BJ (cell line): ENCODE measurements around the gene PIAS4. TPM values are rescaled to one million over a fixed set of nuclear protein-coding genes. Genes with fewer than 3 reads are reported as not detected.

Experiments used
- CTCF ChIA-PET: fragments of 350-600 bp; formaldehyde crosslinking; extraction: SDS; loops from one replicate; lab custom pipeline; 2021; ENCODE audit warnings: antibody characterized with exemption, inconsistent platforms; lab: Yijun Ruan, JAX
- POLR2A ChIA-PET: fragments of 300-600 bp; sonication (Branson Sonifier 250); formaldehyde crosslinking; extraction: SDS; loops from one replicate; lab custom pipeline; 2021; ENCODE audit warnings: antibody characterized with exemption; lab: Charles Lee
- DNase-seq: peaks from one replicate; pipeline ENCODE4 v3.0.0-alpha.2; 2011; ENCODE audit warnings: low read depth
- H3K27me3 ChIP-seq: 2 replicates; pipeline ENCODE4 v1.6.0; 2011; ENCODE audit warnings: low read length; ENCODE audit not compliant: control insufficient read depth, insufficient read depth
- H3K36me3 ChIP-seq: 2 replicates; pipeline ENCODE4 v1.5.1; 2011; ENCODE audit warnings: low read length; ENCODE audit not compliant: control insufficient read depth, insufficient read depth
- H3K4me3 ChIP-seq: 2 replicates; pipeline ENCODE4 v1.5.1; 2011; ENCODE audit warnings: low read depth, mild to moderate bottlenecking, control low read depth, low read length
- polyA plus RNA-seq: library from polyadenylated mRNA; depleted of rRNA; stranded (reverse); fragments of >200 nt; gene quantifications from 2 replicates; pipeline ENCODE4 v1.2.3, GENCODE V29; 2011
- TF ChIP-seq, protein P1 (sequence below): IDR thresholded peaks from 2 replicates; pipeline ENCODE4 v1.5.1; 2011; ENCODE audit warnings: low read depth, mild to moderate bottlenecking, control low read depth, inconsistent platforms, low read length, moderate library complexity; ENCODE audit not compliant: insufficient read depth

Gene PIAS4
- polyA plus RNA-seq, 1 experiment = 18.2 TPM

- H3K36me3 ChIP-seq = peaks cover 34% of the 10 kb centered on the region
- TF ChIP-seq, protein P1, sequence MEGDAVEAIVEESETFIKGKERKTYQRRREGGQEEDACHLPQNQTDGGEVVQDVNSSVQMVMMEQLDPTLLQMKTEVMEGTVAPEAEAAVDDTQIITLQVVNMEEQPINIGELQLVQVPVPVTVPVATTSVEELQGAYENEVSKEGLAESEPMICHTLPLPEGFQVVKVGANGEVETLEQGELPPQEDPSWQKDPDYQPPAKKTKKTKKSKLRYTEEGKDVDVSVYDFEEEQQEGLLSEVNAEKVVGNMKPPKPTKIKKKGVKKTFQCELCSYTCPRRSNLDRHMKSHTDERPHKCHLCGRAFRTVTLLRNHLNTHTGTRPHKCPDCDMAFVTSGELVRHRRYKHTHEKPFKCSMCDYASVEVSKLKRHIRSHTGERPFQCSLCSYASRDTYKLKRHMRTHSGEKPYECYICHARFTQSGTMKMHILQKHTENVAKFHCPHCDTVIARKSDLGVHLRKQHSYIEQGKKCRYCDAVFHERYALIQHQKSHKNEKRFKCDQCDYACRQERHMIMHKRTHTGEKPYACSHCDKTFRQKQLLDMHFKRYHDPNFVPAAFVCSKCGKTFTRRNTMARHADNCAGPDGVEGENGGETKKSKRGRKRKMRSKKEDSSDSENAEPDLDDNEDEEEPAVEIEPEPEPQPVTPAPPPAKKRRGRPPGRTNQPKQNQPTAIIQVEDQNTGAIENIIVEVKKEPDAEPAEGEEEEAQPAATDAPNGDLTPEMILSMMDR = no peak
- POLR2A ChIA-PET = no interaction called here
- H3K27me3 ChIP-seq = no peaks in the 10 kb centered on the region
- CTCF ChIA-PET = no interaction called here
- no peak overlapping the region for H3K4me3 ChIP-seq
- no peak for DNase-seq
Observed at GRCh38 chr19:4052993-4053422, 45.5 kb downstream of the PIAS4 start.

DNA sequence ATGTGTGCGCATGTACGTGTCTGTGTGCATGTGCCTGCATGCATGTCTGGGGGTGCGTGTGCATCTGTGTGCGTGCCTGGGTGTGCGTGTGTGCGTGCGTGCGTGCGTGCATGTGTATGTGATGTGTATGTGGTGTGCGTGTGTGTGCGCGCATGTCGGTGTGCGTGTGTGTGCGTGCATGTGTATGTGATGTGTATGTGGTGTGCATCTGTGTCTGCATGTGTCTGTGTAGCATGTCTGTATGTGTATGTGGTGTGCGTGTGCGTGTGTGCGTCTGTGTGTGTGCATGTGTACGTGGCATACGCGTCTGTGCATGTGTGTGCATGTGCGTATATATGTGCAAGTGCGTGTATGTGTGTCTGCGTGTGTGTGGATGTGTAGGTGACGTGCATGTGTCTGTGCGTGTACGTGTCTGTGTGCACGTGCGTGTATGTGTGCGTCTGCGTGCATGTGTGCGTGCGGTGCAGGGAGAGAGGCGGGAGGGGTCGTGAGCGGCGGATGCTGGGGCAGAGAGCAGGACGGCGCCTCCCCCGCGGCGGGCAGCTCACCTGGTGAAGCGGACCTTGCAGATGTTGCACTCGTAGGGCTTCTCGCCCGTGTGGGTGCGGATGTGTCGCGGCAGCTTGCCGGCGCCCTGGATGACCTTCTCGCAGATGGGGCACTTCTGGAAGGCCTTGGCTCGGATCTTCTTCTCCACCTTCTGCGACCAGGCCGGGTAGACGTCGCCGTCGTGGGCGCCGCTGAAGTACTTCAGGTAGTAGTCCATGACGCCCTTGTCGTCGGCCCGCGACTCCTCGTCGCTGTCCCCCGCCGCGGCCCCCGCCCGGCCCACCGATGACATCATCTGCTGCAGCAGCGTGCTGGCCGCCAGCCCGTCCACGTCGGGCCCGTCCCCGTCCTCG is 46.1 kb downstream of the PIAS4 start:
- H3K27me3 ChIP-seq = no peaks in the 10 kb centered on the region
- CTCF ChIA-PET = no interaction called here
- no peak for DNase-seq
- no peak overlapping the region for H3K4me3 ChIP-seq
- H3K36me3 ChIP-seq = peaks cover 32% of the 10 kb centered on the region
- POLR2A ChIA-PET = no interaction called here
- TF ChIP-seq, protein P1 = no peak

DNA sequence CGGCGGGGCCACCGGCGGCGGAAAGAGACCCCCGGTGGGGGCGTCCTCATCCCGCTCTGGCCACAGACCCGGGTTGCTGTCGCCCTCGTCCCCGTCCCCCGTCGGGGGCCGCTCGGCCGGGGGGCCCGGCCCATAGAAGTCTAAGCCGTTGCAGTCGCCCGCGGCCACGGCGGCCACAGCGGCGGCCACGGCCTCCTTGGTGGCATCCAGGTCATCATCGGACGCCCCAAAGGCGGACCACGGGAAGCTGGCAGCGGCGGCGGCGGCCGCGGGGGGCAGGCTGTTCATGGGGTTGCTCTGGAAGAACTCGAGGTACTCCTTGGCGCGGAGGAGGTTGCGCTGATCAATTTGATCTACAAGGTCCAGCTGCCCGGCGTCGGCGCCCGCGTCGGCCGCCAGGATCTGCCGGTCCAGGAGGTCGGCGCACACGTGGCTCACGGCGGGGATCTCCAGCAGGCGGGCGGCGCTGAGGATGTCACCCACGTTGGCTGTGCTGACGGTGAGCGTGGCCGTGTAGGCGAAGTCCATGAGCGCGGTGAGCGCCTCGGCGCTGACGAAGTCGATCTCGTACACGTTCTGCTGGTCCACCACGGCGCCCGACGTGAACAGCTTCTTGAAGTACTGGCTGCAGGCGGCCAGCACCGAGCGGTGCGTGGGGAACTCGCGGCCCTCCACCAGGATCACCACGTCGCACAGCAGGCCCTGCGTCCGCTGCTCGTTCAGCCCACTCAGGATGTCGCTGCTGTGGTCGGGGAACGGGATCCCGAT is 47.1 kb downstream of the PIAS4 start:
- H3K4me3 ChIP-seq = no peak overlapping the region
- ChIA-PET CTCF (no interaction called here), POLR2A (no interaction called here)
- no peak for DNase-seq
- no peaks in the 10 kb centered on the region for H3K27me3 ChIP-seq
- peaks cover 26% of the 10 kb centered on the region for H3K36me3 ChIP-seq
- TF ChIP-seq, protein P1 = no peak

DNA sequence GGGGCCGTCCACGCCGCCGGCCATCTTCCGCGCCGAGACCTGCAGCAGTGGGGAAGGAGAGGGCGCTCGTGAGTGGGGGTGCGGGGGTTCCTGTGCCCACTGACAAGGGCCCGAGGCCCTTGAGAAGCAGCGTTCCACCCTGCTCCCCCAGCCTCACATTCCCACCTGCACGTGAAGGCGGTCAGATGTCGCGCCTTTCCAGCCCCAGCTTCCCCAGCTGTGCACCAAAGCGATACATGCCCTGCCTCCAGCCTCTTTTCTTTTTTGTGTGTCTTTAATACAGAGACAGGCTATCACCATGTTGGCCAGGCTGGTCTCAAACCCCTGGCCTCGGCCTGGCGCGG is 47.6 kb downstream of the PIAS4 start:
- POLR2A ChIA-PET = no interaction called here
- peaks cover 26% of the 10 kb centered on the region for H3K36me3 ChIP-seq
- no peak overlapping the region for H3K4me3 ChIP-seq
- no peak for DNase-seq
- CTCF ChIA-PET = no interaction called here
- TF ChIP-seq, protein P1 = no peak
- H3K27me3 ChIP-seq = no peaks in the 10 kb centered on the region
